Heart left ventricle (tissue), 13 donors: ENCODE measurements around the gene CTNND1.

Experiments used
- POLR2A ChIP-seq, 2 donors: fragments of 450-650 bp; IDR thresholded peaks; one replicate each; pipeline ENCODE4 v1.6.1; 2017; ENCODE audit warnings: antibody characterized with exemption in 2 of 2, mild to moderate bottlenecking in 2 of 2, moderate library complexity in 2 of 2
- TF ChIP-seq, protein P1 (sequence below), 12 donors: fragments of 200-600 bp; sonication (generic) in 4 of 12; IDR thresholded peaks; one replicate each; pipeline versions ENCODE4 v1.5.0 to v1.8.0; 2018 to 2022; ENCODE audit warnings: antibody characterized with exemption in 12 of 12, mild to moderate bottlenecking in 5 of 12
- donor health status: ischemic (EF 13 %, LVEDD 7.1; RV severe dilation, severe dysfunction).
- donor health status: DM: no; HTN: yes; CAD: no.
- donor health status: DM: no; HTN: no; CAD: no.
- donor health status: ischemic (EF 25% LVEDD 6.9; RV normal size, moderate dysfunction).
- donor health status: ischemic (EF 25% LVEDD 5.7; RV mildly dilated, moderate dysfunction).
- donor health status: ischemic (EF 35%, LVEDD 5.7; RV mildly dilated, moderate dysfunction).
- donor health status: nonischemic (EF 11% LVEDD 7.7; RV severe dilation, severe dysfunction).
- donor health status: DM: yes; HTN: yes; CAD: no.
- donor health status: PGD.
- donor health status: ischemic (EF 29% LVEDD 5.4; RV normal size, mild dysfunction).
- donor health status: nonischemic (EF 23%, LVEDD 6.1; RV moderate dilation, normal function).

- no peak for TF ChIP-seq POLR2A (IDR thresholded peaks at IDR 0.05)
- TF ChIP-seq, protein P1, sequence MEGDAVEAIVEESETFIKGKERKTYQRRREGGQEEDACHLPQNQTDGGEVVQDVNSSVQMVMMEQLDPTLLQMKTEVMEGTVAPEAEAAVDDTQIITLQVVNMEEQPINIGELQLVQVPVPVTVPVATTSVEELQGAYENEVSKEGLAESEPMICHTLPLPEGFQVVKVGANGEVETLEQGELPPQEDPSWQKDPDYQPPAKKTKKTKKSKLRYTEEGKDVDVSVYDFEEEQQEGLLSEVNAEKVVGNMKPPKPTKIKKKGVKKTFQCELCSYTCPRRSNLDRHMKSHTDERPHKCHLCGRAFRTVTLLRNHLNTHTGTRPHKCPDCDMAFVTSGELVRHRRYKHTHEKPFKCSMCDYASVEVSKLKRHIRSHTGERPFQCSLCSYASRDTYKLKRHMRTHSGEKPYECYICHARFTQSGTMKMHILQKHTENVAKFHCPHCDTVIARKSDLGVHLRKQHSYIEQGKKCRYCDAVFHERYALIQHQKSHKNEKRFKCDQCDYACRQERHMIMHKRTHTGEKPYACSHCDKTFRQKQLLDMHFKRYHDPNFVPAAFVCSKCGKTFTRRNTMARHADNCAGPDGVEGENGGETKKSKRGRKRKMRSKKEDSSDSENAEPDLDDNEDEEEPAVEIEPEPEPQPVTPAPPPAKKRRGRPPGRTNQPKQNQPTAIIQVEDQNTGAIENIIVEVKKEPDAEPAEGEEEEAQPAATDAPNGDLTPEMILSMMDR (IDR thresholded peaks at IDR 0.05) = no peak
Measured at GRCh38 chr11:57867966-57868365, 106.4 kb downstream of the CTNND1 start.
